Osteocyte (in vitro differentiated cells): ENCODE results near the gene CCDC188. TPM values are rescaled to one million over a fixed set of nuclear protein-coding genes. Genes with fewer than 3 reads are reported as not detected.

Source experiments
- DNase-seq: peaks from one replicate; pipeline ENCODE4 v3.0.0; 2021; ENCODE audit warnings: mixed read lengths; ENCODE audit not compliant: unreplicated experiment; ENCODE audit errors: extremely low spot score
- H3K27ac Mint-ChIP-seq: one replicate; pipeline ENCODE4 v1.8.0; 2021; ENCODE audit warnings: mild to moderate bottlenecking, mixed read lengths; ENCODE audit not compliant: unreplicated experiment
- H3K27me3 Mint-ChIP-seq: one replicate; pipeline ENCODE4 v1.8.0; 2021; ENCODE audit warnings: mixed read lengths; ENCODE audit not compliant: unreplicated experiment
- H3K36me3 Mint-ChIP-seq: one replicate; pipeline ENCODE4 v1.8.0; 2021; ENCODE audit warnings: mixed read lengths; ENCODE audit not compliant: unreplicated experiment
- H3K4me1 Mint-ChIP-seq: one replicate; pipeline ENCODE4 v1.8.0; 2021; ENCODE audit warnings: mixed read lengths; ENCODE audit not compliant: unreplicated experiment
- H3K4me3 Mint-ChIP-seq: one replicate; pipeline ENCODE4 v1.8.0; 2021; ENCODE audit warnings: mild to moderate bottlenecking, moderate library complexity, mixed read lengths; ENCODE audit not compliant: unreplicated experiment
- H3K9me3 Mint-ChIP-seq: one replicate; pipeline ENCODE4 v1.8.0; 2021; ENCODE audit warnings: mixed read lengths; ENCODE audit not compliant: unreplicated experiment
- total RNA-seq: library from RNA; stranded (reverse); gene quantifications from 2 replicates; pipeline ENCODE4 v1.2.1, GENCODE V29; 2021
- TF ChIP-seq, protein P1 (sequence below): fragments of 200-600 bp; sonication (generic); IDR thresholded peaks from 2 replicates; pipeline ENCODE4 v1.5.0; 2021; ENCODE audit warnings: antibody characterized with exemption, mild to moderate bottlenecking, moderate library complexity

Gene CCDC188
- total RNA-seq, 1 donor from 2014 or later, result 0.56 TPM

- Mint-ChIP-seq H3K27ac (no peak overlapping the region), H3K4me3 (no peak overlapping the region), H3K4me1 (no peaks in the 10 kb centered on the region), H3K9me3 (no peaks in the 10 kb centered on the region), H3K36me3 (no peaks in the 10 kb centered on the region), H3K27me3 (peaks cover 6% of the 10 kb centered on the region)
- DNase-seq, result no peak
- TF ChIP-seq, protein P1, sequence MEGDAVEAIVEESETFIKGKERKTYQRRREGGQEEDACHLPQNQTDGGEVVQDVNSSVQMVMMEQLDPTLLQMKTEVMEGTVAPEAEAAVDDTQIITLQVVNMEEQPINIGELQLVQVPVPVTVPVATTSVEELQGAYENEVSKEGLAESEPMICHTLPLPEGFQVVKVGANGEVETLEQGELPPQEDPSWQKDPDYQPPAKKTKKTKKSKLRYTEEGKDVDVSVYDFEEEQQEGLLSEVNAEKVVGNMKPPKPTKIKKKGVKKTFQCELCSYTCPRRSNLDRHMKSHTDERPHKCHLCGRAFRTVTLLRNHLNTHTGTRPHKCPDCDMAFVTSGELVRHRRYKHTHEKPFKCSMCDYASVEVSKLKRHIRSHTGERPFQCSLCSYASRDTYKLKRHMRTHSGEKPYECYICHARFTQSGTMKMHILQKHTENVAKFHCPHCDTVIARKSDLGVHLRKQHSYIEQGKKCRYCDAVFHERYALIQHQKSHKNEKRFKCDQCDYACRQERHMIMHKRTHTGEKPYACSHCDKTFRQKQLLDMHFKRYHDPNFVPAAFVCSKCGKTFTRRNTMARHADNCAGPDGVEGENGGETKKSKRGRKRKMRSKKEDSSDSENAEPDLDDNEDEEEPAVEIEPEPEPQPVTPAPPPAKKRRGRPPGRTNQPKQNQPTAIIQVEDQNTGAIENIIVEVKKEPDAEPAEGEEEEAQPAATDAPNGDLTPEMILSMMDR, result no peak
Observed at GRCh38 chr22:20187777-20188566, 37.1 kb upstream of the CCDC188 start.

DNA sequence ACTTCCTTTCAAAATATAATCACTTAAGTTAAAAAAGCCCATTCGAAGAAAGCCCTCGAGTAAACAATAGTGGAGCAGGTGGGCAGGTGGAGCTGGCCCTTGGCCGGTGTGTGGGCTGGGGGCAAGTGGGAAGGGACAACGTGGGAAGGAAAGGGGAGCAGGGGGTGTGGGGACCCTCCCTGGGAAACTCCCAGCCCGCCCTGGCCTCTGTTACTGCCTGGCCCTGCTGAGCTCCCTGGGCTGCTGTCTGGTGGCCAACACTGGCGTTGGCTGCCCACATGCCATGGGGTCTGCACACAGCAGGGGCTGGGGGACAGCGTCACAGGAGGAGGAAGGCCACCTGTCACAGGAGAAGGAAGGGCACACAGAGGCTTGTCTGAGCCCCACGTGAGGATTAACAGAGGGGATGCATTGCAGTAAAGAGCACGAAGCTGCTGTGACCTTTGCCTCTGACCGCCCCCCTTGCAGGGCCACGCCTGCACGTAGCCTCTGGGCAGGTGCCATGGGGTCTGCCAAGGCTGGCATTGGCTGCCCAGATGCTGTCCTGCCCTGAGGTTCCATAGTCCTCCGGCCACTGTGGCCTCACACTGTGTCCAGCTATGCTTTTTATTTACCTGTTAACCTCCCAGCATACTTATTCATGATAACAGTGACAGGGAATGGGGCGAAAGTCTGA lies 36.2 kb upstream of the CCDC188 start:
- H3K9me3 Mint-ChIP-seq, result no peaks in the 10 kb centered on the region
- H3K4me1 Mint-ChIP-seq, result no peaks in the 10 kb centered on the region
- H3K27ac Mint-ChIP-seq, result no peak overlapping the region
- H3K27me3 Mint-ChIP-seq, result peaks cover 6% of the 10 kb centered on the region
- no peaks in the 10 kb centered on the region for H3K36me3 Mint-ChIP-seq
- no peak for DNase-seq
- TF ChIP-seq, protein P1, result no peak
- no peak overlapping the region for H3K4me3 Mint-ChIP-seq

GRCh38 chr22:20186183-20186870 lies 35.5 kb upstream of the CCDC188 start:
- no peak for DNase-seq

GRCh38 chr22:20185750-20186149 lies 34.9 kb upstream of the CCDC188 start:
- TF ChIP-seq, protein P1, result no peak
- H3K4me3 Mint-ChIP-seq, result no peak overlapping the region
- no peaks in the 10 kb centered on the region for H3K36me3 Mint-ChIP-seq
- DNase-seq, result no peak
- peaks cover 6% of the 10 kb centered on the region for H3K27me3 Mint-ChIP-seq
- H3K27ac Mint-ChIP-seq, result no peak overlapping the region
- H3K4me1 Mint-ChIP-seq, result no peaks in the 10 kb centered on the region
- H3K9me3 Mint-ChIP-seq, result no peaks in the 10 kb centered on the region

More at GRCh38 chr22:20186183-20186870, 35.5 kb upstream of the CCDC188 start:
- Mint-ChIP-seq H3K4me1 (no peaks in the 10 kb centered on the region), H3K9me3 (no peaks in the 10 kb centered on the region), H3K36me3 (no peaks in the 10 kb centered on the region), H3K4me3 (no peak overlapping the region), H3K27ac (no peak overlapping the region), H3K27me3 (peaks cover 6% of the 10 kb centered on the region)
- TF ChIP-seq, protein P1, result no peak
